HepG2 (cell line): ENCODE measurements around the gene SPCS1. TPM values are rescaled to one million over a fixed set of nuclear protein-coding genes. Genes with fewer than 3 reads are reported as not detected.

Experiments used
- CEBPB ChIP-seq: IDR thresholded peaks from 2 replicates; pipeline ENCODE4 v1.6.1; 2011; ENCODE audit warnings: low read depth, low read length, improper control_type of control experiment, borderline replicate concordance
- CEBPG ChIP-seq: IDR thresholded peaks from 2 replicates; pipeline ENCODE4 v1.6.1; 2016
- FOXA3 ChIP-seq: IDR thresholded peaks from 2 replicates; pipeline ENCODE4 v1.6.1; 2016; ENCODE audit warnings: missing genetic modification reagents, missing compliant biosample characterization
- FOXJ3 ChIP-seq: sonication (generic); formaldehyde crosslinking; IDR thresholded peaks from 2 replicates; pipeline ENCODE4 v1.4.0; 2020; ENCODE audit warnings: missing genetic modification reagents, mild to moderate bottlenecking, borderline replicate concordance
- GATAD2A ChIP-seq: IDR thresholded peaks from 2 replicates; pipeline ENCODE4 v1.6.1; 2016
- HNF4A ChIP-seq: sonication (generic); formaldehyde crosslinking; IDR thresholded peaks from 2 replicates; pipeline ENCODE4 v1.4.0; 2020; ENCODE audit warnings: missing genetic modification reagents
- HOXA9 ChIP-seq: sonication (generic); formaldehyde crosslinking; IDR thresholded peaks from 2 replicates; pipeline ENCODE4 v1.8.1; 2022; ENCODE audit warnings: missing genetic modification reagents, mild to moderate bottlenecking, moderate library complexity, borderline replicate concordance
- IKZF1 ChIP-seq: fragments of 450-650 bp; IDR thresholded peaks from 2 replicates; pipeline ENCODE4 v1.7.1; 2016
- JUND ChIP-seq: sonication (generic); formaldehyde crosslinking; IDR thresholded peaks from 2 replicates; pipeline ENCODE4 v1.8.0; 2022; ENCODE audit warnings: mild to moderate bottlenecking, missing genetic modification reagents
- KAT8 ChIP-seq: IDR thresholded peaks from 2 replicates; pipeline ENCODE4 v1.6.1; 2016; ENCODE audit warnings: missing genetic modification reagents, missing compliant biosample characterization
- MED8 ChIP-seq: sonication (generic); formaldehyde crosslinking; IDR thresholded peaks from 2 replicates; pipeline ENCODE4 v1.8.1; 2023; ENCODE audit warnings: mild to moderate bottlenecking, missing genetic modification reagents; ENCODE audit not compliant: insufficient replicate concordance
- MIXL1 ChIP-seq: IDR thresholded peaks from 2 replicates; pipeline ENCODE4 v1.6.1; 2016
- MLLT10 ChIP-seq: sonication (generic); formaldehyde crosslinking; IDR thresholded peaks from 2 replicates; pipeline ENCODE4 v1.4.0; 2020; ENCODE audit warnings: missing genetic modification reagents
- NCOA2 ChIP-seq: sonication (generic); formaldehyde crosslinking; IDR thresholded peaks from 2 replicates; pipeline ENCODE4 v1.8.0; 2022; ENCODE audit warnings: inconsistent platforms
- PLSCR1 ChIP-seq: sonication (generic); formaldehyde crosslinking; IDR thresholded peaks from 2 replicates; pipeline ENCODE4 v1.5.0; 2020; ENCODE audit warnings: missing genetic modification reagents, mild to moderate bottlenecking, borderline replicate concordance
- SIN3A ChIP-seq: IDR thresholded peaks from 2 replicates; pipeline ENCODE4 v1.6.1; 2011; ENCODE audit warnings: low read depth, mild to moderate bottlenecking, control low read depth, low read length, borderline replicate concordance
- SOX13 ChIP-seq, 3 experiments: fragments of 450-650 bp in 1 of 3; sonication (generic) in 1 of 3; formaldehyde crosslinking in 1 of 3; IDR thresholded peaks in 2 of 3; conservative IDR thresholded peaks in 1 of 3; 2 replicates each; pipeline versions ENCODE4 v1.5.0 to v1.6.1; 2016 to 2020; ENCODE audit warnings: antibody characterized with exemption in 1 of 3, mild to moderate bottlenecking in 1 of 3, missing compliant biosample characterization in 1 of 3, missing genetic modification reagents in 1 of 3, moderate library complexity in 1 of 3
- SPEN ChIP-seq: sonication (generic); formaldehyde crosslinking; IDR thresholded peaks from 2 replicates; pipeline ENCODE4 v1.5.1; 2020; ENCODE audit warnings: low read depth, mild to moderate bottlenecking, missing genetic modification reagents
- TGIF2 ChIP-seq: IDR thresholded peaks from 2 replicates; pipeline ENCODE4 v1.6.1; 2016; ENCODE audit warnings: control low read depth, missing compliant biosample characterization
- THAP7 ChIP-seq: sonication (generic); formaldehyde crosslinking; IDR thresholded peaks from 2 replicates; pipeline ENCODE4 v1.8.1; 2023; ENCODE audit warnings: mild to moderate bottlenecking, missing genetic modification reagents
- USF2 ChIP-seq, 2 experiments: sonication (generic) in 1 of 2; formaldehyde crosslinking in 1 of 2; IDR thresholded peaks; 2 replicates each; pipeline versions ENCODE4 v1.5.1 to v1.6.1; 2011 to 2020; ENCODE audit warnings: borderline replicate concordance in 1 of 2, low read depth in 1 of 2, low read length in 1 of 2, mild to moderate bottlenecking in 1 of 2, missing genetic modification reagents in 1 of 2, moderate library complexity in 1 of 2
- ZBTB20 ChIP-seq: sonication (generic); formaldehyde crosslinking; IDR thresholded peaks from 2 replicates; pipeline ENCODE4 v1.8.1; 2023; ENCODE audit warnings: missing genetic modification reagents, low read depth, mild to moderate bottlenecking, borderline replicate concordance
- ZGPAT ChIP-seq: IDR thresholded peaks from 2 replicates; pipeline ENCODE4 v1.6.1; 2016; ENCODE audit warnings: mild to moderate bottlenecking
- ZKSCAN8 ChIP-seq: IDR thresholded peaks from 2 replicates; pipeline ENCODE4 v1.6.1; 2016; ENCODE audit warnings: borderline replicate concordance, missing genetic modification reagents, missing compliant biosample characterization
- ZNF343 ChIP-seq: sonication (generic); formaldehyde crosslinking; IDR thresholded peaks from 2 replicates; pipeline ENCODE4 v1.4.0; 2020; ENCODE audit warnings: mild to moderate bottlenecking, missing genetic modification reagents
- ZNF644 ChIP-seq: IDR thresholded peaks from 2 replicates; pipeline ENCODE4 v1.6.1; 2016; ENCODE audit warnings: low read depth
- ZNF652 ChIP-seq: IDR thresholded peaks from 2 replicates; pipeline ENCODE4 v1.6.1; 2016; ENCODE audit warnings: low read depth, borderline replicate concordance
- ZSCAN21 ChIP-seq: sonication (generic); formaldehyde crosslinking; IDR thresholded peaks from 2 replicates; pipeline ENCODE4 v1.8.0; 2022; ENCODE audit warnings: mild to moderate bottlenecking, missing genetic modification reagents, moderate library complexity, borderline replicate concordance
- polyA plus RNA-seq, 8 experiments: library from polyadenylated mRNA; depleted of rRNA in 3 of 8; stranded (reverse) in 7 of 8; unstranded in 1 of 8; fragments of >200 nt; fragmentation: Illumina TruSeq in 4 of 8; extraction: Trizol in 4 of 8; gene quantifications; 2 replicates each; pipeline versions ENCODE4 v1.2.1 to v1.2.3, GENCODE V29; 2011 to 2016; ENCODE audit warnings: low read depth in 4 of 8, missing spikeins in 1 of 8, mixed read lengths in 1 of 8; ENCODE audit not compliant: insufficient read depth in 1 of 8
- total RNA-seq, 5 experiments: library from RNA; depleted of rRNA; stranded (reverse); fragments of >200 nt; fragmentation: Illumina TruSeq; extraction: Trizol; gene quantifications; 2 replicates each; pipeline ENCODE4 v1.2.3, GENCODE V29; 2016; ENCODE audit warnings: low read depth in 1 of 5

The SPCS1 gene
- total and polyA plus RNA-seq, 2 of the 13 experiments (the other 11 are each of a cell fraction or from before 2014, with no cell fraction given) = 84.6 to 120 TPM

GRCh38 chr3:52724511-52724910 lies 18.6 kb downstream of the SPCS1 start (continued):
- TF ChIP-seq ZGPAT (CRISPR knock-in tag) (peak; percentile 45; the same call in 1 of the 2 replicates), NCOA2 (0 out of 2 replicates have a peak, but pooled peaks have one; percentile 16), ZKSCAN8 (CRISPR knock-in tag) (peak; percentile 57; the same call in 1 of the 2 replicates), ZBTB20 (CRISPR knock-in tag) (no peak), MLLT10 (CRISPR knock-in tag) (no peak), ZNF644 (CRISPR knock-in tag) (peak; percentile 39; the same call in 1 of the 2 replicates), CEBPG (peak; percentile 82), KAT8 (CRISPR knock-in tag) (0 out of 2 replicates have a peak, but pooled peaks have one; percentile 22), GATAD2A (peak; percentile 68), SIN3A (no peak), USF2 (IDR thresholded peaks at IDR 0.05; ENCODE audit: low read depth, low read length) (no peak), USF2 (CRISPR knock-in tag; IDR thresholded peaks at IDR 0.05; ENCODE audit: borderline replicate concordance) (no peak), MIXL1 (peak; percentile 69; the same call in 1 of the 2 replicates), SOX13 (IDR thresholded peaks at IDR 0.05) (no peak), SOX13 (CRISPR knock-in tag; conservative IDR thresholded peaks at IDR 0.05 in 1 of 2, IDR thresholded peaks at IDR 0.05 in 1 of 2) (peak in 1 of 2 experiments; percentile 30; a peak in 1 of 4 replicates), IKZF1 (no peak), HNF4A (peak; percentile 73), SPEN (no peak), ZSCAN21 (no peak), FOXJ3 (CRISPR knock-in tag) (0 out of 2 replicates have a peak, but pooled peaks have one; percentile 24), TGIF2 (CRISPR knock-in tag) (no peak), ZNF652 (CRISPR knock-in tag) (peak; percentile 59; the same call in 1 of the 2 replicates), PLSCR1 (CRISPR knock-in tag) (no peak), CEBPB (peak; percentile 88), ZNF343 (CRISPR knock-in tag) (no peak), FOXA3 (CRISPR knock-in tag) (peak; percentile 75), JUND (CRISPR knock-in tag) (no peak), MED8 (no peak), HOXA9 (no peak), THAP7 (no peak)
